Activated naive CD8-positive, alpha-beta T cell (primary cell): ENCODE results near the gene DNAAF5.
A peak's percentile ranks its signal among the peaks of the same experiment; 100 is the strongest.

Source experiments
- H3K27ac Mint-ChIP-seq: one replicate; pipeline ENCODE4 v1.8.0; 2021; ENCODE audit warnings: mixed read lengths
- H3K27me3 Mint-ChIP-seq: one replicate; pipeline ENCODE4 v1.8.0; 2021; ENCODE audit warnings: mixed read lengths
- H3K36me3 Mint-ChIP-seq: one replicate; pipeline ENCODE4 v1.8.0; 2021; ENCODE audit warnings: mixed read lengths
- H3K4me1 Mint-ChIP-seq: one replicate; pipeline ENCODE4 v1.8.0; 2021; ENCODE audit warnings: low read depth, mixed read lengths
- H3K4me3 Mint-ChIP-seq: one replicate; pipeline ENCODE4 v1.8.0; 2021; ENCODE audit warnings: mild to moderate bottlenecking, mixed read lengths
- H3K9me3 Mint-ChIP-seq: one replicate; pipeline ENCODE4 v1.8.0; 2021; ENCODE audit warnings: low read depth, mixed read lengths

Gene DNAAF5

GRCh38 chr7:726084-726853, at the start of gene DNAAF5:
Gene DNAAF5, plus strand, starts transcription at chr7:726699. Its CDS starts 22 bp downstream, at chr7:726721.
- Mint-ChIP-seq H3K9me3 (peaks cover 4% of the 10 kb centered on the region), H3K4me3 (peak within 1 kb of the TSS; percentile 87), H3K27me3 (no peaks in the 10 kb centered on the region), H3K4me1 (peaks cover 28% of the 10 kb centered on the region), H3K36me3 (peaks cover 19% of the 10 kb centered on the region), H3K27ac (peak within 1 kb of the TSS; percentile 92)

GRCh38 chr7:676972-677385, 49.5 kb upstream of the DNAAF5 start:
- no peaks in the 10 kb centered on the region for H3K4me1 Mint-ChIP-seq
- H3K27ac Mint-ChIP-seq, result no peak overlapping the region
- peaks cover 27% of the 10 kb centered on the region for H3K36me3 Mint-ChIP-seq
- H3K27me3 Mint-ChIP-seq, result no peaks in the 10 kb centered on the region
- H3K9me3 Mint-ChIP-seq, result no peaks in the 10 kb centered on the region
- H3K4me3 Mint-ChIP-seq, result no peak overlapping the region

DNA sequence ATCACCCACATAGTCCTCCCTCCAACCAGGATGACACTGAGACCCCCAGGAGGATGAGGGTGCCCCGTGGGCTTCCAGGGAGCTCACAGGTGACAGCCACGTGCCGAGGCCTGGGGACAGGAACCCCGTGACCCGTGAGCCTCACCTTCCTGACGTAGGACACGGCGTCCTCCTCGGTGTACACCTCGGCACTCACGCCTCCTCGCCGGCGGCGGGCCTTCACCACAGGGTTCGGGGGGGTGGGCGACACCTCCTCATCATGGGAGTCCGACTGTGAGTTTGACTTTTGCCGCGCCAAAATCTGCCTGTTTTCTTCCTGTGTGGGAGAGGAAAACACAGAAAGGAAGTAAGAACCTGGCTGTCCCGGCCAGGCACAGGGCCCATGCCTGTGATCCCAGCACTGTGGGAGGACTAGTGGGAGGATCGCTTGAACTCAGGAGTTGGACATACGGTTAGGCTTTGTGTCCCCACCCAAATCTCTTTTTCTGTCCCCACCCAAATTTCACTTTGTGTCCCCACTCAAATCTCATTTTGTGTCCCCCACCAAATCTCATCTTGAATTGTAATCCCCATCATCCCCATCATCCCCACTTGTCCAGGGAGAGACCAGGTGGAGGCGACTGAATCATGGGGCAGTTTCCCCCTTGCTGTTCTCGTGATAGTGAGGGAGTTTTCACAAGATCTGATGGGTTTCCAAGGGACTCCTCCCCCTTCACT, 45.9 kb upstream of the DNAAF5 start:
- no peak overlapping the region for H3K27ac Mint-ChIP-seq
- no peaks in the 10 kb centered on the region for H3K4me1 Mint-ChIP-seq
- H3K36me3 Mint-ChIP-seq, result peaks cover 17% of the 10 kb centered on the region
- no peaks in the 10 kb centered on the region for H3K9me3 Mint-ChIP-seq
- no peaks in the 10 kb centered on the region for H3K27me3 Mint-ChIP-seq
- no peak overlapping the region for H3K4me3 Mint-ChIP-seq

- Mint-ChIP-seq H3K36me3 (peaks cover 22% of the 10 kb centered on the region), H3K27me3 (no peaks in the 10 kb centered on the region), H3K27ac (no peak overlapping the region), H3K9me3 (peaks cover 4% of the 10 kb centered on the region), H3K4me1 (no peaks in the 10 kb centered on the region), H3K4me3 (no peak overlapping the region)
These were observed 44.8 kb upstream of the DNAAF5 start for GRCh38 chr7:681551-682307.

GRCh38 chr7:682810-683209, 43.7 kb upstream of the DNAAF5 start:
- Mint-ChIP-seq H3K36me3 (peaks cover 30% of the 10 kb centered on the region), H3K4me3 (no peak overlapping the region), H3K4me1 (no peaks in the 10 kb centered on the region)

GRCh38 chr7:683526-684205, 42.8 kb upstream of the DNAAF5 start:
- Mint-ChIP-seq H3K27me3 (no peaks in the 10 kb centered on the region), H3K4me1 (no peaks in the 10 kb centered on the region), H3K9me3 (peaks cover 12% of the 10 kb centered on the region), H3K4me3 (no peak overlapping the region), H3K27ac (no peak overlapping the region), H3K36me3 (peaks cover 30% of the 10 kb centered on the region)

More at GRCh38 chr7:682810-683209, 43.7 kb upstream of the DNAAF5 start:
- no peak overlapping the region for H3K27ac Mint-ChIP-seq
- H3K27me3 Mint-ChIP-seq, result no peaks in the 10 kb centered on the region
- H3K9me3 Mint-ChIP-seq, result peaks cover 10% of the 10 kb centered on the region

DNA sequence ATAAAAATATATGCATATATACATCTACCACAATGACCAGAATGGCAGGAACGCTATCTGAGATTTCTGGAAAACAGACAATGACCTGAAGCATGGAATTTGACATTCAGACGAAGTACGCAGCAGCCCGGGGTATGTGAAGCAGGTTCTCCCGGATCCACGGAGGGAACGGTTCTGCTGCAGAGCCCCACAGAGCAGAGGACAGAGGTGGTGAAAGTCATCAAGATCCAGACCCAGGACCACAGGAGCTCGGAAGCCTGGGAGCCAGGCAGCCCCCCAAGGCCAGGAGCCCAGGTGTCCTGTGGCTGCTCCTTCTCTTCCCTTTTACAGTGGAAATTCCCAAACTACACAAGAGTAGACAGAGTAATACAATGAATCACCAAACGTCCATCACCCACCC, 42.1 kb upstream of the DNAAF5 start:
- H3K4me3 Mint-ChIP-seq, result no peak overlapping the region
- no peak overlapping the region for H3K27ac Mint-ChIP-seq
- no peaks in the 10 kb centered on the region for H3K4me1 Mint-ChIP-seq
- H3K9me3 Mint-ChIP-seq, result peaks cover 13% of the 10 kb centered on the region
- peaks cover 30% of the 10 kb centered on the region for H3K36me3 Mint-ChIP-seq
- H3K27me3 Mint-ChIP-seq, result no peaks in the 10 kb centered on the region

DNA sequence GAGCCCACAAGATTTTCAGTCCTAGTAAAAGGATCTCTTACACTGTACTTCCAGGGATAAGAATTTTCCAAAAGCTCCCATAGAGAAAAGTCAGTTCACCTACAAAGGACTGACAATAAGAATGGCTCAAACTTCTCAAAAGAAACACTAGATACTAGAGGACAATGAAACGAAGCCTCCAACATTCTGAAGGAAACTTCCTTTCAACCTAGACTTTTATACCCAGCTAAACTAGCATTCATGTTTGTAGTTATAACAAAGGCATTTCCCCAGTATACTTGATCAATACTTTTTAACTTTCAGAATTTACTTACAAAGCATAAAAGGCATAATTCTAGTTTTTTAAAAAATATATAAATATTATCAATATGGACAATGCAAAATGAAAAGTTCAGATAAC, 41.0 kb upstream of the DNAAF5 start:
- Mint-ChIP-seq H3K4me3 (no peak overlapping the region), H3K9me3 (peaks cover 13% of the 10 kb centered on the region), H3K4me1 (no peaks in the 10 kb centered on the region), H3K36me3 (peaks cover 32% of the 10 kb centered on the region), H3K27me3 (no peaks in the 10 kb centered on the region), H3K27ac (no peak overlapping the region)

GRCh38 chr7:690478-691360, 35.8 kb upstream of the DNAAF5 start:
- Mint-ChIP-seq H3K36me3 (peaks cover 26% of the 10 kb centered on the region), H3K27me3 (no peaks in the 10 kb centered on the region), H3K27ac (no peak overlapping the region), H3K4me1 (no peaks in the 10 kb centered on the region), H3K4me3 (no peak overlapping the region), H3K9me3 (peaks cover 13% of the 10 kb centered on the region)

DNA sequence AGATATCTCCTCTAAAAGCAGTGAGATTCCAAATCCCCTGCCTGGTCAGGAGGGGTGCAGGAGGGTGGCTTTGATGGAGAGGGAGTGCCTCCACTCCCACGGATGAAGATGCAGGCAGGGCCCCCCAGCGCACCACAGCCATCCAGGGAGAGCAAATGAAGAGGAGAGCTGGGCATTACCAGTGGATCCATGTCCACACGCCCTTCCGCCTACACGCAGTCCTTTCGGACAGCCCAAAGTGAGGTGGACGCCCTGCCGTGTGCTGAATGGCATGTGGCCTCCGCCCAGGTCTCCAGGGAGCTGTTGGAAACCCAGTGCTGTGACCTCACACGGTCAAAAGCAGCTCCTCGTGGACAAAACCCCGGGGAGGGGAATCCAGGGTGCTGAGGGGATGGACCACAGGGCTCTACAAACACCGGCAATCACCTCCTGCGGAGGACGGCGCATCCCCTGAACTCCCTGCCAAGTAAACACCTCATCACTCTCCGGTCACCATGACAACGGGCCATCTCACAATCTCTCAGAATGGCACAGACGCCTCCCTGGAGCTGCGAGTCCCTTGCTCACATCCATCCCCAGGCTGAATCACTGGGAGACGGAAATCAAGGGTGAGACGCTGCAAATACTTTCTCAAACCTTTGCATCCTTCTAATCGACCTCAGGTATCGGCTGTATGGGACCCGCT, 35.0 kb upstream of the DNAAF5 start:
- peaks cover 23% of the 10 kb centered on the region for H3K36me3 Mint-ChIP-seq
- no peak overlapping the region for H3K4me3 Mint-ChIP-seq
- H3K27ac Mint-ChIP-seq, result no peak overlapping the region
- H3K27me3 Mint-ChIP-seq, result no peaks in the 10 kb centered on the region
- peaks cover 12% of the 10 kb centered on the region for H3K9me3 Mint-ChIP-seq
- no peaks in the 10 kb centered on the region for H3K4me1 Mint-ChIP-seq

DNA sequence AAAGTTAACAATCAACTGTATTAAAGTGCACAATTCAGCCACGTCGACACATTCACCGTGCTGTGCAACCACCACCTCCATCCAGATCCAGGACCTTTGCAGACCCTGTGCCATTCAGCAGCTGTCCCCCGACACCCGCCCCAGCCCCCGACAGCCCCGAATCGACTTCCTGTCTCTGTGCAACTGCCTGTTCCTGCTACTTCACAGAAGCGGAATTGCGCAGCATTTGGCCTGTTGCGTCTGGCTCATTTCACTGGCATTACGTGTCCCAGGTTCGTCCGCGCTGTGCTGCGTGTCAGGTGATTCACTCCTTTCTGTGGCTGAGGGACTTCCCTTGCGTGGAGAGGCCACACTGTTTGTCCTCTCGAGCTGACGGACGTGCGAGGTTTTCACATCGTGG, 33.2 kb upstream of the DNAAF5 start:
- H3K4me1 Mint-ChIP-seq, result no peaks in the 10 kb centered on the region
- H3K27ac Mint-ChIP-seq, result no peak overlapping the region
- H3K27me3 Mint-ChIP-seq, result no peaks in the 10 kb centered on the region
- peaks cover 3% of the 10 kb centered on the region for H3K9me3 Mint-ChIP-seq
- H3K36me3 Mint-ChIP-seq, result peaks cover 13% of the 10 kb centered on the region
- H3K4me3 Mint-ChIP-seq, result no peak overlapping the region

DNA sequence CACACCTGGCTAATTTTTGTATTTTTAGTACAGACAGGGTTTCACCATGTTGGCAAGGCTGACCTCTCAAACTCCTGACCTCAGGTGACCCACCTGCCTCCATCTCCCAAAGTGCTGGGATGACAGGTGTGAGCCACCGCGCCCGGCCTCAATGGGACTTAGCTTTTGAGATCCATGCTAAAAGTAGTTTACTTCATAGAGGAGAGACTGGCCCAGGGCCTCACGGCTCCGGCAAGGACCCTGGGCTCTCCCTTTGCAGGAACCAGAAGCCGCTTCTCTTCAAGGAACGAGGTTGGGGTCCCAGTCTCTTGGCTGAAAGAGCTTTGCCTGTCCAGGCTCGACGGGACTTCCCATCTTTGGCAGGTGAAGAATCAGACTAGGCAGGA, 30.1 kb upstream of the DNAAF5 start:
- H3K9me3 Mint-ChIP-seq, result no peaks in the 10 kb centered on the region
- H3K4me1 Mint-ChIP-seq, result peaks cover 3% of the 10 kb centered on the region
- H3K4me3 Mint-ChIP-seq, result no peak overlapping the region
- H3K27ac Mint-ChIP-seq, result no peak overlapping the region
- no peaks in the 10 kb centered on the region for H3K27me3 Mint-ChIP-seq
- H3K36me3 Mint-ChIP-seq, result peaks cover 4% of the 10 kb centered on the region

DNA sequence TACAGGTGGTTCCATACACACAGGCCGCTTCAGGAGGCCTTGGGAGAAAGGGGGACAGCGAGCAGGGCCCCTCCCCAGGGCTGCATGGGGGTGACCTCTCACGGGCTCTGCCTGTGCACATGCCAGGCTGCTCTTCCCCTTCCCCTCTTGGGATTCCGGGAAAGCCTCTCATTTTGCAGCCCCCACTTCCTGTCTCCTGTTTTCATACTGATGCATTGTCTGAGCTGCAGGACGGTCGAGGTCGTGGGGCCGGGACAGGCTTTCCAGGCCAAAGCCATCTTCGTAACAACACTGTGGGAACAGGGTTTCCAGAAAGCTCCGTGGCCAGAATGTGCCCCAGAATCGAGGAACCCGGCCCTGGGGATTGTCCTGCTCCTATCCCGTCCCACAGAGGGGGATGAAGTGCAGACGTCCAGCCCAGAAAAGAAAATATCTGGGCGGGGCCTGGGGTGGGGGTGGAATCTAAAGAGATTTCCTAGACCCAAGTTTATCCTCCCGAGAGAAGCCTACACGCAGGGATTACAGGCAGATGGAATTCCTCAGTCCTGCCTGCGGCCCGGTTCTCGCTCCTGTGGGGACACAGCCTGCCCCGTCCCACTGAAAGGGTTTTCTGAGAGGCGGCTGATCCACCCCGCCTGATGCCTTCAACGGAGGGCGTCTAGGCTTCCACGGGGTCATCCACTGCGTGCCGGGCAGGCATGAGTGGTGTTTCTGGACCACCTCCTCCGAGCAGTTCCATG, 29.5 kb upstream of the DNAAF5 start:
- Mint-ChIP-seq H3K4me1 (peaks cover 6% of the 10 kb centered on the region), H3K9me3 (no peaks in the 10 kb centered on the region), H3K27me3 (no peaks in the 10 kb centered on the region), H3K27ac (no peak overlapping the region), H3K36me3 (peaks cover 4% of the 10 kb centered on the region), H3K4me3 (no peak overlapping the region)
